Effector CD4-positive, alpha-beta T cell (primary cell): ENCODE results near the gene LY6G6F.
"Not testable (repeated sequence)": the region's sequence is repeated elsewhere in the genome, so short reads cannot be mapped to it uniquely, and the experiment has no call there.

Experiments
- DNase-seq: peaks from one replicate; pipeline ENCODE4 v3.0.0-alpha.2; 2020

The LY6G6F gene

GRCh38 chr6:31702819-31703716, 3.6 kb upstream of the LY6G6F start, which contains the start of gene ABHD16A:
Gene ABHD16A (minus strand): TSS chr6:31703324. CDS start chr6:31703281, 43 bp downstream.
- peak; percentile 94 for DNase-seq

- DNase-seq: no peak
Observed at GRCh38 chr6:31705931-31706330, 735 bp upstream of the LY6G6F start.

- DNase-seq: no peak
Observed at GRCh38 chr6:31707701-31708100, 1.0 kb downstream of the LY6G6F start.

GRCh38 chr6:31708224-31708623, 1.6 kb downstream of the LY6G6F start:
- no peak for DNase-seq

- DNase-seq: not testable (repeated sequence)
Observed at GRCh38 chr6:31709157-31709556, 2.5 kb downstream of the LY6G6F start.

- DNase-seq: no peak
Observed at GRCh38 chr6:31710523-31711219, 4.0 kb downstream of the LY6G6F start.

GRCh38 chr6:31711233-31711632, 4.6 kb downstream of the LY6G6F start:
- DNase-seq: no peak

GRCh38 chr6:31712296-31712695, 5.6 kb downstream of the LY6G6F start:
- DNase-seq: no peak

GRCh38 chr6:31713465-31713864, 6.8 kb downstream of the LY6G6F start:
- no peak for DNase-seq

GRCh38 chr6:31713991-31714684, 7.5 kb downstream of the LY6G6F start:
- no peak for DNase-seq

GRCh38 chr6:31715022-31715958, 8.6 kb downstream of the LY6G6F start, which contains the start of gene LY6G6D:
Gene LY6G6D (plus strand): TSS chr6:31715348. CDS start chr6:31715356, 8 bp downstream.
- no peak for DNase-seq

GRCh38 chr6:31717499-31718222, 11.0 kb downstream of the LY6G6F start:
- DNase-seq: no peak

- DNase-seq: no peak
Observed at GRCh38 chr6:31718265-31718664, 11.6 kb downstream of the LY6G6F start.

- DNase-seq: no peak
Observed at GRCh38 chr6:31719001-31719400, 12.3 kb downstream of the LY6G6F start.

GRCh38 chr6:31720196-31720770, 13.6 kb downstream of the LY6G6F start:
- DNase-seq: no peak

- DNase-seq: no peak
Observed at GRCh38 chr6:31721351-31722020, 14.8 kb downstream of the LY6G6F start, which contains the start of gene LY6G6C. Gene LY6G6C (minus strand): TSS chr6:31721746. CDS start chr6:31721679, 67 bp downstream.

- no peak for DNase-seq
Observed at GRCh38 chr6:31722173-31722572, 15.5 kb downstream of the LY6G6F start.

GRCh38 chr6:31723245-31723979, 16.7 kb downstream of the LY6G6F start, which contains the start of gene MPIG6B:
Gene MPIG6B (plus strand): TSS chr6:31723373. CDS start chr6:31723384, 11 bp downstream.
- no peak for DNase-seq

GRCh38 chr6:31723980-31724691, 17.5 kb downstream of the LY6G6F start:
- no peak for DNase-seq
